ENCODE results near the gene GPRC5B.

GRCh38 chr16:19874026-19874425 is 10.6 kb downstream of the GPRC5B start:
- no peak for TF ChIP-seq EP300 (IDR thresholded peaks at IDR 0.05)
- no peak for TF ChIP-seq CTCF (IDR thresholded peaks at IDR 0.05)
